GM19239 (cell line): ENCODE measurements around the gene ARHGAP6.
A peak's percentile ranks its signal among the peaks of the same experiment; 100 is the strongest.

ENCODE experiments used
- DNase-seq: peaks from one replicate; pipeline ENCODE4 v3.0.0; 2011; ENCODE audit warnings: low spot score; ENCODE audit not compliant: insufficient read length
- FAIRE-seq: peaks from 2 replicates; lab custom pipeline; 2011; peaks lifted over from hg19 to GRCh38; lab: Jason Lieb, UNC

ARHGAP6 gene

DNA sequence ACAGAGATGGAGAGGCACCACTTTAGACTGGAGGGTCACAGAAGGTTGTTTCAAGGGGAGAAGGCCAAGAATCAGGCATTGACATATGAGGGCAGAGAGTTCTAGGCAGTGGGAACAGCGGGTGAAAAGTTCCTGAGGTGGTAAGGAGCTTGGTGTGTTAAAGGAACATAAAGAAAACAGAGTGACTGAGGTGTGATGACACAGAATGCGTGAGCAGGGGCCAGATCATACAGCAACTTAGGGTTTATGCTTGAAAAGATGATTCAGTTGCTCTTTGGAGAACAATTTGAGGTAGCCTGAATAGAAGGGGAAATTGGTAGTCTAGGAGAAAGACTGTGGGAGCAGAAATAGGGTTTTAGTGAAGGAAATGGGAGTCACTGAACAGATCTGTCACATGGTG is 193.3 kb downstream of the ARHGAP6 start:
- FAIRE-seq (no peak), DNase-seq (no peak)

GRCh38 chrX:11470250-11470974 is 195.3 kb downstream of the ARHGAP6 start:
- FAIRE-seq (peak; percentile 68), DNase-seq (no peak)

DNA sequence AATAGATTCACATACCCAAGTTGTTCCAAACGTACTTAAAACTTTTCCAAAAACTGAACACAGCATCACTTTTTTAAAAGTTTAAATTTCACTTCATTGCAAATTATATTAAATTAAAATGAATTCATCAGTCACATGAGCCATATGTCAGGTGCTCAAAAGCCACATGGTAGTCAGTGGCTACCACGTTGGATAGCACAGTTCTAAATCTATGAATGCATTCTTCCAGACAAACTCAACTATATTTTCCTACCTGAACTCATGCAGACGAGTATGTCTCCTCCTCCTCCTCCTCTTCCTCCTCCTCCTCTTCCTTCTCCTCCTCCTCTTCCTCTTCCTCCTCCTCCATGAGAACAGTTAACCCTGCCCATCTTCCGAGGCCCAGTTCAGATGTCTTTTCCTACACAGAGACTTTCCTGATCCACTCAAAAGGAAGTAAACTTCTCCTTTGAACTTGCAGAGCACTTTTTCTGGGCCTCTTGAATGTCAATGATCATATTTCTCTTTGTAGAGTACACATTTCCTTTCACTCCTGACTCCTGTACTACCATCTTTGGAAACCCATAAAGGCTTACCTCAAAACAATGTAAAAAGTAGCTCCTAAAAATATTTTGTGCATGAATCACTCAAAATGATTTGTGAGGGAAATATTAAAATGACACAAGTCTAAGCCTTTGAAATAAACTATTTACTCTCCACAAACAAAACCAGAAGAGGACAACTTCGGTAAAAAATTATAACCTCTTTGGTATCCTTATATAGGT is 199.9 kb downstream of the ARHGAP6 start:
- DNase-seq (no peak), FAIRE-seq (no peak)

GRCh38 chrX:11464836-11465463 is 200.8 kb downstream of the ARHGAP6 start:
- FAIRE-seq (no peak), DNase-seq (no peak)

- FAIRE-seq (peak; percentile 33), DNase-seq (no peak)
Measured at GRCh38 chrX:11464380-11464779, 201.3 kb downstream of the ARHGAP6 start.

DNA sequence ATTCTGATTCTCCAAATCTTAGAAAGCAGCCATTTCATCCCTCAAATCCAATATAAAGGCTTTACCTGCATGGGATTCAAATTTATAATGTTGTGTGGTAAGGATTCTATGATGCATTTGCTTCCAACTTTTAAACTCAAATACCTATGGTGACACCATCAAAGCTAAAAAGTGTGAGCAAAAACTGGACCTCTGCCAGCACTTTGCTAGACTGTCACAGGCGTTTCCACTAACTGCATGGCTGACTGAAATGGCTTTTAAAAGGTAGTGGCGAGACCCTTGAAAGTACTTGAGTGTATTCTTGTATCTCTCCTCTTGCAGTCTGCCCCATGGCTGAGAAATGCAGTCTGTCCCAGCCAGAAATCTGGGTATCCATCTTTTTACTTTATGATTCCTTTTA is 203.1 kb downstream of the ARHGAP6 start:
- peak; percentile 26 for FAIRE-seq
- DNase-seq, result no peak

DNA sequence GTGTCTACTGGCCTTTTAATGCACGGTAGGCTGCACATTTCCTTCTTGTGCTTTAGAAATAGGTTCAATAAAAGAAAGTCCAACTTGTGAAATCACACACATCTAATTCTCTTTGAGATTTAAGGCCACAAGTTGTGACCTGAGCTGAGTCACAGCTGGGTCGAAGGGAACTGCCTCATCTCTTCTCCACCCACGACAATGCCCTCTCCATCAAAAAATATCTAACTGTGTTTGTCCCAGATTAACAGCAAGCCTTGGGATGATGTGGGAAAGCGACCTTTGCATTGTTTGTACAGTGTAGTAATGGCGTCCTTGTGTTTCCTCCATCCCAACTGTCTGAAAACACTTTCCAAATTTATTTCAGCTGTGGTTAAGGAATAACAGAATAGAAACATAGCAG is 203.6 kb downstream of the ARHGAP6 start:
- FAIRE-seq (no peak), DNase-seq (no peak)

GRCh38 chrX:11461201-11462001 is 204.3 kb downstream of the ARHGAP6 start:
- no peak for DNase-seq
- FAIRE-seq, result peak; percentile 39

- DNase-seq (no peak), FAIRE-seq (peak; percentile 45)
Measured at GRCh38 chrX:11460347-11460746, 205.4 kb downstream of the ARHGAP6 start.

GRCh38 chrX:11458170-11458569 is 207.6 kb downstream of the ARHGAP6 start:
- no peak for DNase-seq

DNA sequence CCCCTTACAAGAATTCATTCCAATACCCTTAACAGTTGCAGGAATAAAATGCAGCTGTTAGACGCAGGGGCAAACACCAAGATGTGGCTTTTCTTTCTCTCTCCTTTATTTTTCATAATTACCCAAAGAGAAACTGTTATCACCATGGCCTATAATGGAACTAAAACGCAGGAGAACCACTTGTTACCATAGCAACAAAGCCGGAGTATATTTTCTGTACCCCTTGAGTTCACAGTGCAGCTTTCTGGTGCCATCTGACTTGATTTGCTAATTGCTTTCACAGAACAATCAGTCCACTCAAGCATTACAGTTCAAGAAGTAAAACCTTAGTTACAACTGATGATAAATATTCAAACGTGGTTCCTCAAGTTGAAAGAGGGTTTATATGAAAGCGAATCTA is 214.6 kb downstream of the ARHGAP6 start:
- FAIRE-seq, result peak; percentile 44

More at GRCh38 chrX:11458170-11458569, 207.6 kb downstream of the ARHGAP6 start:
- FAIRE-seq, result no peak

DNA sequence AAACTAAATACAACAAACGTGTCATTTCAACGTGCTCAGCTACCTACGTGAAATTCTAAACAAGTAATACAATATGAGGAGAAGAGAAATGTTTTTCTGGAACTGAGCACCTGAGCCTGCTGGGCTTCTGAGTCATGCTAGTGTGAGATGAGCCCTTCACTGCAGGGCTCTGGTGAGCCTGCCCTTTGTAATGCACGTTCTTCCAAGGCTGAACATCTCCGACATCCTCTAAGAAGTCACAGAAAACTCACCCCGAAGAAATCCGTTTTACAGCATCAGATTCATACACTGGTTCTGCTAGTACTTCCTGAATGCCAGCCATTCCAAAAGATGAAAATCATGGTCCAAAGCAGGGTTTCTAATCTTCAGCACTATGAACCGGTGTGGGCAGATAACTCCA is 215.4 kb downstream of the ARHGAP6 start:
- FAIRE-seq (no peak), DNase-seq (no peak)

More for the DNA sequence above, 214.6 kb downstream of the ARHGAP6 start:
- DNase-seq, result no peak

DNA sequence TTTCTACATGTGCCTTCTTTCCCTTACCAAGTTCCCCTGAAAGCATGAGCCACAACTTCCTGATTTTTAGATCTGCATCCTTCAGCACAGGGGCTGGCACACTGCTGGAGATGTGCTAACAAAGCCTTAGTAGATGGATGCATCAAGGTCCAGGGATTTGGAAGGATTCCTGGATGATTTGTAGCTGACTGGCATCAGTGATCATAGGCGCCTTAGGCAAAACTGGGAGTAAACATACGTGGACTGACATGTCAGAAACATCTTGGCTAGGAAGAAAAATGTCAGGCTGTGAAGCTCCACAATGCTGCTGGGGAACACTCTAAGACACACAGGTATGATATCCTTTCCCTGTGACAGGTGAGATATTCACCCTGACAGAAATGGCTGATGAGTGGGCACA is 216.1 kb downstream of the ARHGAP6 start:
- no peak for FAIRE-seq
- no peak for DNase-seq

GRCh38 chrX:11447418-11447817 is 218.3 kb downstream of the ARHGAP6 start:
- DNase-seq (no peak), FAIRE-seq (no peak)

DNA sequence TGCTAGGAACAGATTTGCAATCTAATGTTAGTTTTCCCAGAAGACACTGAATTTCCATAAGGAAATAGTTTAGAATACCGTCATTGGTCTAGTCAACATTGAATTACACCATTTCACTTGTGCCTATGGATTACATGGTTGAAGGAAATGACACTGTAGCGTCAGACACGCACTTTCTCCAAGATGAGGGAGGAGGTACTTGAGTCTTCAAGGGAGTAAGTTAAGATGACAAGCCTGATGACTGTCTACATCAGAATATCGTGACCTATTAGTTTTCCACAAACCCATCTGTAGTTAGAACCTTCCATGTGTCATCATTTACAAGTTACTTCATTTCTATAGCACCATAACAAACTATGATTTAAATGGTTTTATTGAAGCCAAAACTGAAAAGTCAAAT is 218.8 kb downstream of the ARHGAP6 start:
- FAIRE-seq, result no peak

GRCh38 chrX:11446336-11446735 is 219.4 kb downstream of the ARHGAP6 start:
- DNase-seq (no peak), FAIRE-seq (no peak)

More for the DNA sequence above, 218.8 kb downstream of the ARHGAP6 start:
- DNase-seq, result no peak

- DNase-seq, result no peak
- no peak for FAIRE-seq
Measured at GRCh38 chrX:11445540-11445939, 220.2 kb downstream of the ARHGAP6 start.

GRCh38 chrX:11444052-11444451 is 221.7 kb downstream of the ARHGAP6 start:
- DNase-seq (no peak), FAIRE-seq (no peak)

- no peak for FAIRE-seq
- no peak for DNase-seq
Measured at GRCh38 chrX:11439846-11440245, 225.9 kb downstream of the ARHGAP6 start.

GRCh38 chrX:11438767-11439166 is 227.0 kb downstream of the ARHGAP6 start:
- FAIRE-seq, result no peak

More at GRCh38 chrX:11438767-11439166, 227.0 kb downstream of the ARHGAP6 start:
- DNase-seq, result no peak
